SJCRH30 (cell line): ENCODE data around the gene NPAS3. TPM values are rescaled to one million over a fixed set of nuclear protein-coding genes. Genes with fewer than 3 reads are reported as not detected.

Source experiments
- DNase-seq, 2 experiments: peaks; one replicate each; pipeline ENCODE4 v3.0.0-alpha.2; 2015 to 2020
- H3K27ac ChIP-seq: fragments of 250-450 bp; sonication (Bioruptor Pico); 2 replicates; pipeline ENCODE4 v1.5.1; 2020; ENCODE audit warnings: mild to moderate bottlenecking, moderate library complexity
- H3K27me3 ChIP-seq: fragments of 250-450 bp; sonication (Bioruptor Pico); 2 replicates; pipeline ENCODE4 v1.5.1; 2020; ENCODE audit warnings: mild to moderate bottlenecking, moderate library complexity
- H3K36me3 ChIP-seq: fragments of 250-450 bp; sonication (Bioruptor Pico); 2 replicates; pipeline ENCODE4 v1.5.1; 2020; ENCODE audit warnings: mild to moderate bottlenecking, moderate library complexity
- H3K4me1 ChIP-seq: fragments of 250-450 bp; sonication (Bioruptor Pico); 2 replicates; pipeline ENCODE4 v1.5.1; 2020; ENCODE audit warnings: mild to moderate bottlenecking, moderate library complexity
- H3K4me3 ChIP-seq: fragments of 250-450 bp; sonication (Bioruptor Pico); 2 replicates; pipeline ENCODE4 v1.5.1; 2020; ENCODE audit warnings: mild to moderate bottlenecking, moderate library complexity
- H3K9me3 ChIP-seq: fragments of 250-450 bp; sonication (Bioruptor Pico); replicated peaks from 2 replicates; pipeline ENCODE4 v1.5.1; 2020; ENCODE audit warnings: mild to moderate bottlenecking, moderate library complexity
- total RNA-seq: library from RNA; depleted of rRNA; stranded (reverse); fragments of >200 nt; shearing (Covaris generic); gene quantifications from 2 replicates; pipeline ENCODE4 v1.2.3, GENCODE V29; 2014

The NPAS3 gene
- total RNA-seq, 1 experiment from 2014 or later: 1.8 TPM

DNA sequence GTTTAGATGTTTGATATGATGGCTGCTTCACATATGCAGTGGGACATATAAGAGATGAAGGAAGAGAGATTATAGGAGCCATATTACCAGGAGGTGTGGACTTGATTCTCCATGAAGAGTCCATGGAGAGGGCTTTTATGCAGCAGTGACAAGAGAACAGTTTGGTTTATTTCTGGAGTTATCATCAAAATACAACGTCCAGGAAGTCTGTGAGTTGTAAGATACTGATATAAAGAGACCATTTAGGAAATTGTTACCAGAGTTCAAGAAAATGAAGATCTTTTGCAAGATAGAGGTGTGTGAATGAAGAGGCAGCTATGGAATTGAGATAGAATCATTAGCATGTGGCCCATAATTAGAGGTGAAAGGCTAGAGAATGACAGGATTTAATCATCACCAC lies 431.7 kb downstream of the NPAS3 start:
- no peaks in the 10 kb centered on the region for H3K36me3 ChIP-seq
- H3K4me3 ChIP-seq: no peak overlapping the region
- no peaks in the 10 kb centered on the region for H3K9me3 ChIP-seq

DNA sequence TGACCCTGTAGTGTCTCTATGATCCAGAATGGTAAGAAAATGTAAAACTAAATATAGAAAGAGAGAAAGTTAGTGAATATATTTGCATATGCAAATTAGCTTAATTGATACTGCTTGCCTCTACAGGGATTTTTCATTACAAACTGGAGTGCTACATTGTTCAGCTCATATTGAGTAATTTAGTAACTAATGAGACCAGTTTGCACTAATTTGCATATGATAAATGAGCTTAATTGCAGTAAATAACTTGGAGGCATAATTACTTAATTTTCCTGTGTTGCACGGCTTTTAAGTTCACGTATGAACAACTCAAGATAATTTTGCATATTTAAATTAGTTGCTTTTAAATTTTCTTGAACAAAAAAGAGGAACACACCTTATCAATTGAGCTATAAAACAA lies 436.5 kb downstream of the NPAS3 start:
- Histone ChIP-seq H3K36me3 (no peaks in the 10 kb centered on the region), H3K27ac (no peak overlapping the region), H3K9me3 (no peaks in the 10 kb centered on the region), H3K4me3 (no peak overlapping the region), H3K27me3 (no peaks in the 10 kb centered on the region), H3K4me1 (no peaks in the 10 kb centered on the region)
- DNase-seq: no peak

More for the DNA sequence above, 431.7 kb downstream of the NPAS3 start:
- Histone ChIP-seq H3K27me3 (no peaks in the 10 kb centered on the region), H3K27ac (no peak overlapping the region), H3K4me1 (peaks cover 5% of the 10 kb centered on the region)
- DNase-seq: no peak

DNA sequence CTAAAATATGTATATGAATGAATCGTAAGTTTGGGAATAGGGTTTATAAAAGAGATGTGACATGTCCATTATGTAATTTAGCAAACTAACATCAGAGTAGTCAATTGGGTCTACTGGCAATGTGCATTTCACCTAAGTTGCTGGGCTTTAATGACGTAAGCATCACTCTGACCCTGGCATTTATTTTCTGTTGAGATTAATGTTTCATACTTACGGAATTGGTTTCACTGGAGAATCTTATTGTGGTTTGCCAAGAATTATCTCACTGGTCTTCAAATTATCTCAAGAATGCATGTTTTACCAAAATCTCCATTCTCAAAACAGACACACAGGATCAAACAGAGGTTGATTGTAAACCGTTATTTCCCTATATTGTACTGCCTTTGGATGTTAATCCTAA lies 437.1 kb downstream of the NPAS3 start:
- Histone ChIP-seq H3K27ac (no peak overlapping the region), H3K36me3 (no peaks in the 10 kb centered on the region), H3K9me3 (no peaks in the 10 kb centered on the region), H3K4me1 (no peaks in the 10 kb centered on the region), H3K27me3 (no peaks in the 10 kb centered on the region), H3K4me3 (no peak overlapping the region)
- peak in 1 of 2 experiments; percentile 12 for DNase-seq

DNA sequence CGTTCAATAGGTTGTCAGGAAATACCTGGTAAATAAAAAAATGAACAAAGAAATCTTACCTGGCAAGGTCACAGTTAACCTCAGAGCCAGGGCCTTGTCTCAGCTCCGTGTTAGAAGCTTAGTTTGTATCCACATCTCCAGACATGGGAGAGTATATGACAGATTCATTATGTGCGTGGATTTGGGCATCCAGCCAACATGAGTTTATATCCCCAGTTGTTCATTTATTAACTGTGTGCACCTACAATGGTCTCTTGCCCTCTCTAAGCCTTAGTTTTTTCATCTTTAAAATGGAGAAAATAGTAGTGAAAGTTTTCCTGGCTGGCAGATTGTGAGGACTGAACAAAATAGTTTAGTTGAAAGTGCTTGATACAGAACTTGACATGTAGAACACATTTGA lies 437.8 kb downstream of the NPAS3 start:
- Histone ChIP-seq H3K4me1 (no peaks in the 10 kb centered on the region), H3K27me3 (no peaks in the 10 kb centered on the region), H3K4me3 (no peak overlapping the region), H3K9me3 (no peaks in the 10 kb centered on the region), H3K27ac (no peak overlapping the region), H3K36me3 (no peaks in the 10 kb centered on the region)
- DNase-seq: peak in 1 of 2 experiments; percentile 38

DNA sequence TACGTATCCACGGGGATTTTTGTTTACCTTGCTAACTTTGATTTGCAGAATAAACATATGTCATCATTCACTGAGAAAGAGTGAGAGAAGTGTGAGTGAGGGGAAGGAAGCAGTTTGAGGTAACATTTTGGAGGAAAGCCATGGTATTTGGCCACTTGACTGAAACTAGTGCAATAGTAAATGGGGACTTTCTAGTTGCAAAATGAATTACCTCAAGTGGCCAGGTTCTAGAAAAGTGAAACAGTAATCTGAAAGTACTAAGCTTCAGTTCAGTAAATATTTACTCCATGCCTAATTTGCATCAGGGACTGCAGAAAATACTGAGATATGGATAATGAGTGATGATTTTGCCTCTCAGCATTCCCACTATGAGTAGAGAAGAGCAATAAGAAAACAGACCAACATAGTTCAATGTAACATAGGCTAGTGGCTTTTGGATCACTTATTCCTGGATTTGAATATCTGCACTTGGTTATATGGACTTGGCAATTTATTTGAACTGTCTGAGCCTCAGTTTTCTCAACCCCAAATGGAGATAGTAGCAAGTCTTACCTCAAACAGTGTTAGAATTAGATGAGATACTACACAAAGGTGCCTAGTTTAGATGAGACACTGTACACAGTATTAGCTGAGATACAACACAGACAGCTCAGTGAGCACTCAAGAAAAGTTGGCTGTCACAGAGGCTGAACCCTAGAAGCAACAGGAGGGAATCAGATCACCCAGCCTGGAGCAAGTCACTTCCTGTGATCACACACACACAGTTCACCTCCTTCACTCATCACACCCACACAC lies 439.1 kb downstream of the NPAS3 start:
- no peak overlapping the region for H3K4me3 ChIP-seq
- DNase-seq: no peak

DNA sequence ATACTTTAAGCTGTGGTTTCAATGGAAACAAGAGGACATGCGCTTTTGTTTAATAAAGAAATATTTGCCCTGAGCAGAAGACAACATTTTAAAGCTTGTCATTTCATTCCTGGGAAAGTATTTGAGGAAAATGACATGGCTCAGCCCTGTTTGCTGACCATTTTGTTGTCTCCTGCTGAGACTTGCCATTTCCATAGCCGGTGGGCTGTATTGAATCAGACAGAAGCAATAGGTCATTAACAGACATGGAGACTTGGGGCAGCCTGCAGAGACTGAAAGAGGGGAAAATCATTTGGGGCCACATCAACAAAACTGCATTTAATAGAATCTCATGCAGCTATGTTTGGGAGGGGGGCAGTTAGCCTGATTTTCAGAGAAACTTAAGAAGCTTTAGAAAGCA lies 443.0 kb downstream of the NPAS3 start:
- no peaks in the 10 kb centered on the region for H3K4me1 ChIP-seq
- no peaks in the 10 kb centered on the region for H3K9me3 ChIP-seq
- H3K27ac ChIP-seq: no peak overlapping the region
- no peak overlapping the region for H3K4me3 ChIP-seq
- no peak for DNase-seq
- H3K36me3 ChIP-seq: no peaks in the 10 kb centered on the region
- no peaks in the 10 kb centered on the region for H3K27me3 ChIP-seq

More for the DNA sequence above, 439.1 kb downstream of the NPAS3 start:
- H3K4me1 ChIP-seq: no peaks in the 10 kb centered on the region
- no peaks in the 10 kb centered on the region for H3K27me3 ChIP-seq
- H3K27ac ChIP-seq: no peak overlapping the region
- no peaks in the 10 kb centered on the region for H3K36me3 ChIP-seq
- no peaks in the 10 kb centered on the region for H3K9me3 ChIP-seq

DNA sequence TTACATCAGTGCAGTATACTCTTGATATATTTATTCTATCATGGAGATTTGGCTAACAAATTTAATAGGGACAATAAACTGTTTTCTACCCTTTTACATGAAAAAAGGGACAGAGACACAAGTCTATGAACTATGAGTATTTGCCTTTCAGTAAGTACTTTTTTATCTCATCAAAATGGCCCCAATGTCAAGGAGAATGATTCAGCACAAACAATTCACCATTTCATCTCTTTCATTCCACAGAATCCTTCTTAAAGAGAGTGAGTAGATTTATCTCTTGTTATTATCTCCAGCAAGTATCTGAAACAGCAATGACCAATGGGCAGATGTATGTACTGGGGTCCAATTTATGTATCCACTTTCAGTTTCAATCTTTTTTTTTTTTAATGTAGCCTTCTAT lies 447.5 kb downstream of the NPAS3 start:
- no peak for DNase-seq
- Histone ChIP-seq H3K4me1 (no peaks in the 10 kb centered on the region), H3K9me3 (no peaks in the 10 kb centered on the region), H3K27me3 (no peaks in the 10 kb centered on the region), H3K36me3 (no peaks in the 10 kb centered on the region), H3K27ac (no peak overlapping the region), H3K4me3 (no peak overlapping the region)

DNA sequence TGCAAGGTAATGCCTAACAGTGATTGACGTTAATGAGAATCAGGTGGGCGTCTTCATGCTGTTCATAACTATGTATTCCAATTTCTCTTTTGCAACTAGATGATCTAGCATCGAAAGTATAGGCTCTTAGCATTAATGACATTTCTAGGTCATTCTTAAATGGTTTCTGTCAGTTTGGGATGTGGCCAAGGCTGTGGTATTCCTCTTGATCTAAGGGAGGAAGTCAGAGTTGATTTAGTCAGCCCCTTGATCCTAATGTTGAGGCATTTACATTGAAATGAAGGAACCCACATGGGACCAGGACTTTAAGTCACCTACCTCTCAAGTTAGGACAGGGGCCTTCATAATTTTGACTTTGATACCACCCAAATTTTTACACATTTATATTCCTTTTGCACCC lies 448.1 kb downstream of the NPAS3 start:
- Histone ChIP-seq H3K27ac (no peak overlapping the region), H3K36me3 (no peaks in the 10 kb centered on the region)
- DNase-seq: no peak

DNA sequence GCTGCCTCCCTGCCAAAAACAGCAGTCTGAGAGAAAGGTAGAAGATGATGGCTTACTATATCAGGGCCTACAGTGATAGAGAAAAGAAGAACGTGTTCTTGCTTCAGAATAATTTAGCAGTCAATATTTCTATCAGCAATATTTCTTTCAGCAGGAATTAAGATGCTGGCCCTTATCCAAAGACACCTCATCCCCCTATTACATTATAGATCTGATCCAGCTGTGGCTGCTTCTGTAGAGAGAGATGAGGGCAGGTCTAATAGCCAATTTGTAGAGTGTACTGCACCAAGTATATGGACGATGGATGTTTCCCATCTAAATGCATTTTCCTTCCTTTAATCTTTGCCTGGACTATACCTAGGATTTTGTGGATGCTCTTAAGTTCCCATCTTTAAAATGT lies 451.7 kb downstream of the NPAS3 start:
- no peak overlapping the region for H3K4me3 ChIP-seq
- no peak overlapping the region for H3K27ac ChIP-seq
- H3K9me3 ChIP-seq: no peaks in the 10 kb centered on the region
- no peaks in the 10 kb centered on the region for H3K36me3 ChIP-seq
- no peak for DNase-seq
- no peaks in the 10 kb centered on the region for H3K27me3 ChIP-seq
- H3K4me1 ChIP-seq: peaks cover 9% of the 10 kb centered on the region

More for the DNA sequence above, 448.1 kb downstream of the NPAS3 start:
- H3K9me3 ChIP-seq: no peaks in the 10 kb centered on the region
- no peaks in the 10 kb centered on the region for H3K4me1 ChIP-seq
- H3K4me3 ChIP-seq: no peak overlapping the region
- no peaks in the 10 kb centered on the region for H3K27me3 ChIP-seq

DNA sequence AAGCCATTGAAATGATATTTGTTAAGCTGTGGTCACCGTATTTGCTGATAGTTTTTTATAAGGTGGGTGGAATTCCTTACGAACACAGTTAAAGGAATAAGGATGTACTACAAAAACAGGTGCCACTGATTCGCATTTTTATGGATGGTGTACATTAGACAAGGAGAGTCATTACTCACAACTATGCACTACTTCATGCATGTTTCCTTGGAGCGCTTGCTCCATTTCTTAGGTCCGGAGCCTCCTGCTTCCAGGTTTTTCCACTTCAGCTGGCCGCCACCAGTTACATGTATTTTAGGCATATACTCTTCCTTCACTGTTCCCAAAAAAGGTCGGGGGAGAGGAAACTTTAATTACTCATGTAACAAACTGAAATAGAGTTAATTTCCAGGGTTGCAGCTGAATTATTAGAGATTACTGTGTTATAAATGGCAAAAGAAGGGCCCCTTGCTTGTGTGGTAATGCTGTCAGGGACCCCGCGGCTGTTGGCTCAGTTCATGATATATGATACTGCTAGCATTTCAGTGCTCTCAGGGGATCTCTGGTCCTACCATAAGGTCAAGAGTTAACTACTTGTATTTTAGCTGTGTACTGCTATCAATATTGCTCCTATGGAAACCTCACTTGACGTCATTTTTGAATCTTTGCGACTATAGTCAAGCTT lies 454.7 kb downstream of the NPAS3 start:
- DNase-seq: peak; percentile 54 to 67
- no peaks in the 10 kb centered on the region for H3K27me3 ChIP-seq
- no peak overlapping the region for H3K27ac ChIP-seq
- H3K4me3 ChIP-seq: no peak overlapping the region
- H3K4me1 ChIP-seq: peaks cover 9% of the 10 kb centered on the region
- H3K9me3 ChIP-seq: no peaks in the 10 kb centered on the region
- no peaks in the 10 kb centered on the region for H3K36me3 ChIP-seq

DNA sequence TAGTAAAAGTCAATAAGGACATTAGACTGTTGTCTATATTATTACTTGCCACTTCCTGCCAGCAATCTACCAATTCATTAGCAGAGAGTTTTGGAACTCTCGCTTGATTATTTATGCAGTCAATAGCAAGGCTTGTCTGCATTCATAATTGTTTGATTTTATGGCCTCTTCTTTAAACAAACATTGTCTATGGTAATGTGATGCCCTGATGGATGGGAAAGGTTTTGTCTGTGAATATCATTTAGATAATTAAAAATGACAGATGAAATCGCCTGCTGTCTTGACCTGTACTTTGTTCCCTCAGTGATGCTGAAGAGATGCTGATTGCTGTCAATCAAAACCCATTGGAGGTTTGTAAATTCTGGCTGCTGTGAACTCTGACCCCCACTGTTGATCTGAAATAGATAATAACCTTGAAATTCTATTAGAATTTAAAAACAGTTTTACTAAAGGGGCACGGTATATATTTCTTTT lies 455.3 kb downstream of the NPAS3 start:
- no peaks in the 10 kb centered on the region for H3K9me3 ChIP-seq
- H3K27me3 ChIP-seq: no peaks in the 10 kb centered on the region
- H3K27ac ChIP-seq: no peak overlapping the region
- H3K36me3 ChIP-seq: no peaks in the 10 kb centered on the region
- DNase-seq: no peak
- H3K4me1 ChIP-seq: peaks cover 9% of the 10 kb centered on the region
- no peak overlapping the region for H3K4me3 ChIP-seq

DNA sequence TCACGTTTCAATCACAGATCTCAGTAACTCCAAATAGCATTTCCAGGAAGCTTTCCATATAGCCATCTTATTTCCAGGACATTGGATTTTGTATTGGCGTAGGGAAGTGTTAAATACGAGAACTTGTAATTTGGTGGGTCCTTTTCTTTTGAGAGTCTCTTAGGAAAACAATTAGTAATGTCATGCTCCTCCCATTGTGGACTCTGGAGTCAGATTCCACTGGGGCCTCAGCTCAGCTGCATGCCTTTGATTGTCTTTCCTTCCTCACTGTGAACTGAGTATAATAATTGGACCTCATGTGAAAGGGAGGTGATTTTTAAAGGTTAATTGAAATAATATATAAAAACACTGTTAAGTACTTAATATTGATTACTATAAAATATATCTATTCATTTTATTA lies 462.6 kb downstream of the NPAS3 start:
- Histone ChIP-seq H3K36me3 (no peaks in the 10 kb centered on the region), H3K27ac (no peak overlapping the region), H3K9me3 (peaks cover 13% of the 10 kb centered on the region), H3K4me1 (no peaks in the 10 kb centered on the region), H3K27me3 (no peaks in the 10 kb centered on the region), H3K4me3 (no peak overlapping the region)
- DNase-seq: no peak

DNA sequence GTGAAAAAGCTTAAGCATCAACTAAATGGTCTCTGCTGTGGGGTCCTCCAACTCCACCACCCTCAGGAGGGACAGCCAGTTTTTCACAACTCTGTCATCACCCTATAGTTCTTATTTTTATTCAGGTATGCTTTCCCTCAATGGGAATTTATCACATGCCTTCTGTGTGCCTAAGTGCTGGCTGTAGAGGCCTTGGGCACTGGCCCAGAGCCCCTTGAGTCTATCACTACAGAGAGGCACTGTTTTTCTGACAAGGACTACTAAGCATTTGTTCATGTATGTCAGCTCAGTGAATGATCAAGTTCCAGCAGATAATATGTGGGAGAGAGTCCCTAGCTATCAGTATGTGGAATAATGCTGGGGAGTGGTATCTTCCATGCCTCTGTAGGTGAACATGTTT lies 463.9 kb downstream of the NPAS3 start:
- no peaks in the 10 kb centered on the region for H3K4me1 ChIP-seq
- no peak overlapping the region for H3K4me3 ChIP-seq
- no peak for DNase-seq
- H3K27ac ChIP-seq: no peak overlapping the region
- no peaks in the 10 kb centered on the region for H3K36me3 ChIP-seq
- H3K27me3 ChIP-seq: no peaks in the 10 kb centered on the region
- H3K9me3 ChIP-seq: peaks cover 13% of the 10 kb centered on the region

DNA sequence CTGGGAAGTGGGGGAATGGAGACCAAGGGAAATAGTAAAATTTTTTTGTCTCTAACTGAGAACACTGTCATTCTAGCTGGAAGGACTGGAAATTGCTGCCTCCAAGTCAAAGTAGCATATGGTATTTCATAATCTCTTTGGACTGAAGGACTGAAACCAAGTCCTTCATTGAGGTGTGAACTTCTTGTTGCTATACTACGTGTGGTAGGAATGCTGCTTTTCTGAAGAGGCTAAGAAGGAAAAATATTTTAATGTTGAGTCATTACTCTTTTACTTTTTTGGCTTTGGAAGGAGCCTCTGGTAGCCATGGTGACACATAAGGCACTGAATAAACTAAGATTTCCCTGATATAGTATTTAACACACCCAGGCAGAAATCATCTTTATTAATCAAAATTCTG lies 465.4 kb downstream of the NPAS3 start:
- no peak for DNase-seq

DNA sequence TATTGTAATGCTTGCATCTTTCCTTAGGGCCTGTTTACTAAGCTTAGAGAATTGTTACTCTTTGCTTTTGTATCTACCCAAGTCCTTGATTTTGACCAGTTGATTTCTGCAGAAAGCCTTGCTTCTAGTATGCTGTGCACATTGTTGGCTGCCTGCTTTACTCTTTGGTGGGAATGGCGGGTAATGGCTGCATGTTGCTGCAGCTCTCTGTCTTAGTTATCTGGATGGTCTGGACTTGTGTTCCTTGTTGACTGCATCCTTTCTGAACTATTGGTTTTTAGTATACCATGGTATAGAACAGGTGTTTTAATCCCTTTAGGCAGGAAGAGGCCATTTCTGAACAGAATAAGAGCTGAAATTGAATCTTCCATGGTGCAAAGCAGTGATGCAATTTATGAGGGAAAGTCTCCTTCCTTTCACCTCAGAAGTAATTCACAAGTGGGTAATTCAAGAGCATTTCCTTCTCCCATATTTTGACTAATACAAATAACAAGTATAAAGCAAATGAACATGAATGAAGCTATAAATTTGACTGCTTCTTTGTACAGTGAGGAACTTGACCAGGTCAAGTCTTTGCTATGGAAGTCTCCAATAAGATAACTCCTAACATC lies 466.4 kb downstream of the NPAS3 start:
- peaks cover 13% of the 10 kb centered on the region for H3K9me3 ChIP-seq
- no peaks in the 10 kb centered on the region for H3K36me3 ChIP-seq
- DNase-seq: peak; percentile 7 to 23
- no peaks in the 10 kb centered on the region for H3K4me1 ChIP-seq
- no peaks in the 10 kb centered on the region for H3K27me3 ChIP-seq
- H3K27ac ChIP-seq: no peak overlapping the region
- H3K4me3 ChIP-seq: no peak overlapping the region

More for the DNA sequence above, 465.4 kb downstream of the NPAS3 start:
- peaks cover 13% of the 10 kb centered on the region for H3K9me3 ChIP-seq
- H3K27me3 ChIP-seq: no peaks in the 10 kb centered on the region
- no peak overlapping the region for H3K4me3 ChIP-seq
- no peaks in the 10 kb centered on the region for H3K4me1 ChIP-seq
- no peaks in the 10 kb centered on the region for H3K36me3 ChIP-seq
- H3K27ac ChIP-seq: no peak overlapping the region
